Endothelial cell of umbilical vein (primary cell): ENCODE data around the gene TADA2B. TPM values are rescaled to one million over a fixed set of nuclear protein-coding genes. Genes with fewer than 3 reads are reported as not detected.

ENCODE experiments used
- BruUV-seq: library from RNA; stranded (reverse); fragments of 400-500 nt; replicated peaks from 2 replicates; lab custom pipeline; 2021; lab: Mats Ljungman, UMichigan
- CTCF ChIA-PET: fragments of 300-600, 350-600 bp; sonication (Branson Sonifier 250); formaldehyde crosslinking; loops from one replicate; lab custom pipeline; 2021; ENCODE audit warnings: antibody characterized with exemption, inconsistent platforms; lab: Charles Lee
- POLR2A ChIA-PET: fragments of 300-600, 350-600 bp; sonication (Branson Sonifier 250); formaldehyde crosslinking; loops from one replicate; lab custom pipeline; 2021; ENCODE audit warnings: antibody characterized with exemption, inconsistent platforms; lab: Charles Lee
- DNase-seq: peaks from one replicate; pipeline ENCODE4 v3.0.0-alpha.2; 2011; ENCODE audit warnings: low read depth, low spot score
- FAIRE-seq: peaks from 2 replicates; lab custom pipeline; 2011; peaks lifted over from hg19 to GRCh38; lab: Jason Lieb, UNC
- H2AFZ ChIP-seq: 2 replicates; pipeline ENCODE4 v1.6.0; 2012; ENCODE audit warnings: low read depth, low read length, control low read depth, inconsistent platforms
- H3K27ac ChIP-seq: 2 replicates; pipeline ENCODE4 v1.5.1; 2011; ENCODE audit warnings: low read depth, mild to moderate bottlenecking, control low read depth, low read length, moderate library complexity; ENCODE audit not compliant: insufficient read depth
- H3K27me3 ChIP-seq, 2 experiments: 2 replicates each; pipeline versions ENCODE4 v1.6.0 to v1.6.1; 2011; ENCODE audit warnings: low read length in 2 of 2, mixed read lengths in 1 of 2; ENCODE audit not compliant: control insufficient read depth in 2 of 2, insufficient read depth in 2 of 2
- H3K36me3 ChIP-seq, 2 experiments: 2 replicates in 1 of 2; 3 replicates in 1 of 2; pipeline ENCODE4 v1.5.1; 2011; ENCODE audit warnings: low read length in 2 of 2, mild to moderate bottlenecking in 1 of 2, moderate library complexity in 1 of 2; ENCODE audit not compliant: control insufficient read depth in 2 of 2, insufficient read depth in 2 of 2; ENCODE audit errors: extremely low read depth in 1 of 2
- H3K4me1 ChIP-seq: 3 replicates; pipeline ENCODE4 v1.5.1; 2011; ENCODE audit warnings: mild to moderate bottlenecking, low read length; ENCODE audit not compliant: control insufficient read depth, insufficient read depth; ENCODE audit errors: extremely low read depth
- H3K4me2 ChIP-seq: 2 replicates; pipeline ENCODE4 v1.6.1; 2011; ENCODE audit warnings: low read length, control low read depth, mixed read lengths; ENCODE audit not compliant: insufficient read depth
- H3K4me3 ChIP-seq, 3 experiments: fragments of 200-600 bp in 1 of 3; sonication (generic), shearing (Covaris generic) in 1 of 3; replicated peaks in 1 of 3; 2 replicates each; pipeline ENCODE4 v1.5.1; 2011 to 2016; ENCODE audit warnings: control low read depth in 3 of 3, low read length in 3 of 3, mild to moderate bottlenecking in 2 of 3, inconsistent platforms in 1 of 3, low read depth in 1 of 3, moderate library complexity in 1 of 3; ENCODE audit not compliant: insufficient read depth in 1 of 3
- H3K79me2 ChIP-seq: 2 replicates; pipeline ENCODE4 v1.6.0; 2012; ENCODE audit warnings: low read length, inconsistent platforms; ENCODE audit not compliant: control insufficient read depth, insufficient read depth
- H3K9ac ChIP-seq: replicated peaks from 2 replicates; pipeline ENCODE3; 2011; ENCODE audit warnings: low read length, control low read depth; ENCODE audit not compliant: insufficient read depth; ENCODE audit errors: extremely low read depth
- H3K9me1 ChIP-seq: replicated peaks from 3 replicates; pipeline ENCODE4 v1.6.0; 2011; ENCODE audit warnings: mild to moderate bottlenecking, low read length; ENCODE audit not compliant: control insufficient read depth, insufficient read depth; ENCODE audit errors: extremely low read depth
- H3K9me3 ChIP-seq: replicated peaks from 2 replicates; pipeline ENCODE4 v1.5.1; 2012; ENCODE audit warnings: low read length, inconsistent platforms; ENCODE audit not compliant: control insufficient read depth, insufficient read depth
- H4K20me1 ChIP-seq: replicated peaks from 2 replicates; pipeline ENCODE3; 2011; ENCODE audit warnings: mild to moderate bottlenecking, low read length; ENCODE audit not compliant: control insufficient read depth, insufficient read depth; ENCODE audit errors: extremely low read depth
- EZH2 ChIP-seq: IDR thresholded peaks from 2 replicates; pipeline ENCODE4 v1.6.1; 2012; ENCODE audit warnings: borderline replicate concordance, low read depth, mild to moderate bottlenecking, moderate library complexity, low read length, inconsistent platforms; ENCODE audit not compliant: severe bottlenecking
- FOS ChIP-seq: IDR thresholded peaks from 2 replicates; pipeline ENCODE4 v1.6.1; 2011; ENCODE audit warnings: mild to moderate bottlenecking, low read length, moderate library complexity, borderline replicate concordance; ENCODE audit not compliant: insufficient read depth
- GATA2 ChIP-seq: IDR thresholded peaks from 2 replicates; pipeline ENCODE4 v1.7.0; 2011; ENCODE audit warnings: low read depth, mild to moderate bottlenecking, moderate library complexity, mixed read lengths, low read length; ENCODE audit not compliant: insufficient read length, insufficient read depth
- JUN ChIP-seq: IDR thresholded peaks from 2 replicates; pipeline ENCODE4 v1.6.1; 2011; ENCODE audit warnings: borderline replicate concordance, low read depth; ENCODE audit not compliant: insufficient read length, insufficient read depth
- MAX ChIP-seq: IDR thresholded peaks from 2 replicates; pipeline ENCODE4 v1.6.1; 2011; ENCODE audit not compliant: insufficient read depth, insufficient read length
- MYC ChIP-seq: IDR thresholded peaks from one replicate; pipeline ENCODE4 v1.6.1; 2011; ENCODE audit warnings: mild to moderate bottlenecking, low read depth, low read length
- POLR2A ChIP-seq: IDR thresholded peaks from 2 replicates; pipeline ENCODE4 v1.6.1; 2012; ENCODE audit warnings: low read depth, mild to moderate bottlenecking, control low read depth, low read length
- POLR2AphosphoS5 ChIP-seq: IDR thresholded peaks from 2 replicates; pipeline ENCODE4 v1.6.1; 2012; ENCODE audit warnings: low read depth, mild to moderate bottlenecking, control low read depth, low read length, moderate library complexity; ENCODE audit not compliant: insufficient read depth
- dilution Hi-C: fragments of 300-500 bp; cut with MboI; formaldehyde crosslinking; loops from one replicate; pipeline ENCODE4 v1.15.0; 2019; ENCODE audit warnings: low sequenced_read_pairs; ENCODE audit not compliant: extremely low pct_ligation_motif_present
- intact Hi-C: fragments of 100-400 bp; cut with micrococcal nuclease; formaldehyde crosslinking; loops from one replicate; pipeline ENCODE4 v1.10.0; 2022
- polyA plus RNA-seq, 4 experiments: library from polyadenylated mRNA; depleted of rRNA in 3 of 4; stranded (reverse) in 3 of 4; unstranded in 1 of 4; fragments of >200 nt; gene quantifications; 2 replicates each; pipeline versions ENCODE4 v1.2.1 to v1.2.3, GENCODE V29; 2011 to 2012; ENCODE audit warnings: missing spikeins in 1 of 4
- total RNA-seq: library from RNA; stranded (reverse); gene quantifications from 2 replicates; pipeline ENCODE4 v1.2.3, GENCODE V29; 2021
- TF ChIP-seq, protein P1 (sequence below), 2 donors: IDR thresholded peaks; 1 replicate in 1 of 2; 2 replicates in 1 of 2; pipeline ENCODE4 v1.5.1; 2011; ENCODE audit warnings: low read length in 2 of 2, mild to moderate bottlenecking in 2 of 2, moderate library complexity in 2 of 2, control low read depth in 1 of 2, inconsistent platforms in 1 of 2, low read depth in 1 of 2; ENCODE audit not compliant: insufficient read depth in 1 of 2; ENCODE audit errors: extremely low read depth in 1 of 2

TADA2B gene
- total and polyA plus RNA-seq, 2 donors (not counting 3 experiments of a cell fraction or from before 2014, with no cell fraction given), result 5.5 to 11.5 TPM

GRCh38 chr4:7014815-7015214, 28.4 kb upstream of the TADA2B start:
- intact Hi-C loops, result no loop called here
- H3K27ac ChIP-seq, result no peak overlapping the region

More at GRCh38 chr4:7014815-7015214, 28.4 kb upstream of the TADA2B start:
- TF ChIP-seq FOS (no peak), GATA2 (no peak), JUN (no peak), MYC (no peak), EZH2 (no peak), POLR2A (no peak), POLR2AphosphoS5 (no peak), MAX (no peak)
- TF ChIP-seq, protein P1, sequence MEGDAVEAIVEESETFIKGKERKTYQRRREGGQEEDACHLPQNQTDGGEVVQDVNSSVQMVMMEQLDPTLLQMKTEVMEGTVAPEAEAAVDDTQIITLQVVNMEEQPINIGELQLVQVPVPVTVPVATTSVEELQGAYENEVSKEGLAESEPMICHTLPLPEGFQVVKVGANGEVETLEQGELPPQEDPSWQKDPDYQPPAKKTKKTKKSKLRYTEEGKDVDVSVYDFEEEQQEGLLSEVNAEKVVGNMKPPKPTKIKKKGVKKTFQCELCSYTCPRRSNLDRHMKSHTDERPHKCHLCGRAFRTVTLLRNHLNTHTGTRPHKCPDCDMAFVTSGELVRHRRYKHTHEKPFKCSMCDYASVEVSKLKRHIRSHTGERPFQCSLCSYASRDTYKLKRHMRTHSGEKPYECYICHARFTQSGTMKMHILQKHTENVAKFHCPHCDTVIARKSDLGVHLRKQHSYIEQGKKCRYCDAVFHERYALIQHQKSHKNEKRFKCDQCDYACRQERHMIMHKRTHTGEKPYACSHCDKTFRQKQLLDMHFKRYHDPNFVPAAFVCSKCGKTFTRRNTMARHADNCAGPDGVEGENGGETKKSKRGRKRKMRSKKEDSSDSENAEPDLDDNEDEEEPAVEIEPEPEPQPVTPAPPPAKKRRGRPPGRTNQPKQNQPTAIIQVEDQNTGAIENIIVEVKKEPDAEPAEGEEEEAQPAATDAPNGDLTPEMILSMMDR (IDR thresholded peaks at IDR 0.05; ENCODE audit: extremely low read depth in 1 of 2, insufficient read depth in 1 of 2, low read depth in 1 of 2, low read length in 2 of 2), result no peak
- FAIRE-seq, result no peak
- Histone ChIP-seq H3K4me2 (no peak overlapping the region), H3K36me3 (peaks cover 3 to 21% of the 10 kb centered on the region in 2 experiments), H3K4me1 (no peaks in the 10 kb centered on the region), H3K79me2 (no peaks in the 10 kb centered on the region), H3K4me3 (no peak overlapping the region), H4K20me1 (no peaks in the 10 kb centered on the region), H2AFZ (no peak overlapping the region), H3K9me3 (no peaks in the 10 kb centered on the region), H3K9ac (no peak overlapping the region), H3K9me1 (no peaks in the 10 kb centered on the region), H3K27me3 (no peaks in the 10 kb centered on the region)
- ChIA-PET CTCF (no interaction called here), POLR2A (no interaction called here)
- BruUV-seq, result no TSS peak
- no peak for DNase-seq
- dilution Hi-C loops, result no loop called here
